ENCODE measurements around the gene VKORC1.

GRCh38 chr16:31138621-31139578 is 44.3 kb upstream of the VKORC1 start:
- TF ChIP-seq CTCF (IDR thresholded peaks at IDR 0.05; ENCODE audit: low read depth, low read length, missing input control) (no peak), GABPA (IDR thresholded peaks at IDR 0.05 in 1 of 2, conservative IDR thresholded peaks at IDR 0.05 in 1 of 2) (no peak), RAD21 (IDR thresholded peaks at IDR 0.05) (no peak)

Measured in liver (tissue), 3 donors.